ENCODE data around the gene SLC19A1.

DNA sequence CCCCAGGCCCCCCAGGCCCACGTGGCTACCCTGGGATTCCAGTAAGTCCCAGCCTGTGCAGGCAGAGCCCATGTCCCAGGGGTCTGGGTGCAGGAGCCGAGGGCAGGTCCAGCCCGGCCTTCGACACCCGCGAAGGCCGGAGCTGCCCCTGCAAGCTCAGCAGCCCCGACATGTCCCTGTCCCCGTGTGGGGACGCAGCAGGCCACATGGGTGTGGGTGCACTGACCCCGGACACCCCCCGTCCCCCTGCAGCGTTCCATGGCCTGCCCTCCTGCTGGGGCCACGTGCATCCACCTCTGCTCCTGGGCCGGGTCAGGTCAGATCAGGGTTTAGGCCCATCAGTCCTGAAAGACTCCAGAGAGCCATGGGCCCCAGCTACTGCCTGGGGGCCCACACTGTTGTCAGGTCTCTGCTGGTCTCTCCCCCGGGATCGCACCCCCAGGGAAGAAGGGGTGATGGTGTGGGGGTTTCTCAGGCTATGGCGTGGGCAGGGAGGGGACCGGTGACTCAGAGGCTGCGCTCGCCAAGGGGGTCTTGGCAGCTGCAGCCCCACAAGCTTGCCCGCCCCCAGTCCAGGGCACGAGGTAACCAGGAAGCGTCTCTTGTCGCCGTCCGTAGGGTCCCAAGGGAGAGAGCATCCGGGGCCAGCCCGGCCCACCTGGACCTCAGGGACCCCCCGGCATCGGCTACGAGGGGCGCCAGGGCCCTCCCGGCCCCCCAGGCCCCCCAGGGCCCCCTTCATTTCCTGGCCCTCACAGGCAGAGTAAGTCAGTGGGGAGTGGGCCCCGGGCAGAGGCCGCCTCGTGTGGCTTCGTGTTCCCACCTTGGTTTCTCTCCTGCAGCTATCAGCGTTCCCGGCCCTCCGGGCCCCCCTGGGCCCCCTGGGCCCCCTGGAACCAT lies 37.5 kb downstream of the SLC19A1 start:
- TF ChIP-seq, protein P1, sequence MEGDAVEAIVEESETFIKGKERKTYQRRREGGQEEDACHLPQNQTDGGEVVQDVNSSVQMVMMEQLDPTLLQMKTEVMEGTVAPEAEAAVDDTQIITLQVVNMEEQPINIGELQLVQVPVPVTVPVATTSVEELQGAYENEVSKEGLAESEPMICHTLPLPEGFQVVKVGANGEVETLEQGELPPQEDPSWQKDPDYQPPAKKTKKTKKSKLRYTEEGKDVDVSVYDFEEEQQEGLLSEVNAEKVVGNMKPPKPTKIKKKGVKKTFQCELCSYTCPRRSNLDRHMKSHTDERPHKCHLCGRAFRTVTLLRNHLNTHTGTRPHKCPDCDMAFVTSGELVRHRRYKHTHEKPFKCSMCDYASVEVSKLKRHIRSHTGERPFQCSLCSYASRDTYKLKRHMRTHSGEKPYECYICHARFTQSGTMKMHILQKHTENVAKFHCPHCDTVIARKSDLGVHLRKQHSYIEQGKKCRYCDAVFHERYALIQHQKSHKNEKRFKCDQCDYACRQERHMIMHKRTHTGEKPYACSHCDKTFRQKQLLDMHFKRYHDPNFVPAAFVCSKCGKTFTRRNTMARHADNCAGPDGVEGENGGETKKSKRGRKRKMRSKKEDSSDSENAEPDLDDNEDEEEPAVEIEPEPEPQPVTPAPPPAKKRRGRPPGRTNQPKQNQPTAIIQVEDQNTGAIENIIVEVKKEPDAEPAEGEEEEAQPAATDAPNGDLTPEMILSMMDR (IDR thresholded peaks at IDR 0.05): no peak
- no peak for TF ChIP-seq POLR2A (IDR thresholded peaks at IDR 0.05)

Data from right lobe of liver (tissue), 4 donors.